ENCODE results near the gene TAOK1. TPM values are rescaled to one million over a fixed set of nuclear protein-coding genes. Genes with fewer than 3 reads are reported as not detected.

TAOK1 gene
- total RNA-seq, 1 experiment from 2014 or later = 56.3 TPM

DNA sequence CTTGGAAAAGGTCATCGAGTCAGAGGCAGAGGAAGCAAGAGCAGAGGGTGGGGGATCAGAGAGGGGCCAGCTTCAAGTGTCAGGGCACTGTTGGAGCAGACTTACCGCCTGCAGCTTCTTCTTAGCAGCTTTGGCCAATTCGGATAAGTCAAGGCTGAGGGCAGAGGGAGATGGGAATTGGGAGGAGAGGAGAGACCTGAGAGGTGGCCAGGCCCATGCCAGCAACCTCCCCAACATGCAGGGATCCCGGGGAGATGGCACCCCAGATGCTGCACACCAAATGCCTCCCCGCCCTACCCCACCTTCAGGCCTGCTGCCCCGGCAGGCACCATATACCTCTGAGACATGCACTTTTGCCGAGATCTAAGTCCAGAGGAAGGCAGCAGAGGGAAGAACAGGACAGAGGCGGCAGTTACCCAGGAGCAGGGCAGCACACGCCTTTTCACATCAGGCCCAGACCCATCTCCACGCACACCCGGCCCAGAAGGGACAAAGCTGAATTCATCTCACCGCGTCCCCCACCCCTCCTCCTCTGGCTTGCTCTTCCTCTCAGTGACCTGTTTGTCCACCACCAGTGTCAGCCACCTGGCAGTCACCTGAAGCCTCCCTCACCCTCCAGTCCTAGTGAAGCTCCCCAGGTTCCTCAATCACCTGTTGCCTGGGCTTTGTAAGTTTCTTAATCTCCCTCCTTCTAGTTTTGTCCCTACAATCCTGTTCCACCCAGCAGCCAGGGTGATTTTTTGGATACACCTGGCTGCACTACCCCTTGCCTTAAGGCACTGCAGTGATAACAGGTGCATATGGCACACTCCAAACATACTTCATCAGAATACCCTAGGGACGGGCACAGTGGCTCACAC is 188.7 kb downstream of the TAOK1 start:
- Histone ChIP-seq H2AFZ (ENCODE audit: low read depth, low read length, poor library complexity, severe bottlenecking) (no peak overlapping the region), H3K9ac (ENCODE audit: low read length) (no peak overlapping the region), H3K4me3 (replicated peaks in 1 of 2; ENCODE audit: low read depth in 1 of 2, low read length in 2 of 2) (no peak overlapping the region), H3K27me3 (ENCODE audit: insufficient read depth, low read length) (no peaks in the 10 kb centered on the region), H3K79me2 (ENCODE audit: insufficient read depth, low read length) (peaks cover 10% of the 10 kb centered on the region; the same call in 1 of the 2 replicates), H3K9me2 (ENCODE audit: insufficient read depth) (no peaks in the 10 kb centered on the region), H3K36me3 (ENCODE audit: control insufficient read depth in 1 of 2, insufficient read depth in 2 of 2, low read length in 2 of 2) (peaks cover 9 to 10% of the 10 kb centered on the region in 2 experiments; a peak in 2 of 4 replicates), H4K20me1 (ENCODE audit: insufficient read depth) (no peaks in the 10 kb centered on the region), H3K4me1 (ENCODE audit: control insufficient read depth in 1 of 2, insufficient read depth in 2 of 2, low read length in 2 of 2) (peaks cover 0 to 14% of the 10 kb centered on the region in 2 experiments; a peak in 2 of 4 replicates), H3K9me3 (ENCODE audit: control insufficient read depth in 1 of 2, insufficient read depth in 1 of 2, low read depth in 1 of 2, low read length in 2 of 2) (no peaks in the 10 kb centered on the region), H3K27ac (ENCODE audit: low read depth, low read length) (no peak overlapping the region), H3K4me2 (ENCODE audit: low read length) (no peak overlapping the region)
- TF ChIP-seq, protein P1, sequence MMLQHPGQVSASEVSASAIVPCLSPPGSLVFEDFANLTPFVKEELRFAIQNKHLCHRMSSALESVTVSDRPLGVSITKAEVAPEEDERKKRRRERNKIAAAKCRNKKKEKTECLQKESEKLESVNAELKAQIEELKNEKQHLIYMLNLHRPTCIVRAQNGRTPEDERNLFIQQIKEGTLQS (IDR thresholded peaks at IDR 0.05) = no peak
- TF ChIP-seq POLR2AphosphoS5 (IDR thresholded peaks at IDR 0.05; ENCODE audit: low read depth, low read length) (no peak), JUND (IDR thresholded peaks at IDR 0.05) (no peak), YY1 (IDR thresholded peaks at IDR 0.05; ENCODE audit: extremely low read depth, insufficient replicate concordance, low read depth, low read length) (no peak), SIN3A (IDR thresholded peaks at IDR 0.05; ENCODE audit: low read depth) (no peak), EZH2 (IDR thresholded peaks at IDR 0.05) (no peak), ELF1 (IDR thresholded peaks at IDR 0.05; ENCODE audit: borderline replicate concordance, low read depth) (no peak), POLR2A (IDR thresholded peaks at IDR 0.05; ENCODE audit: borderline replicate concordance, extremely low read depth, insufficient read depth, insufficient read length) (no peak), ZNF274 (IDR thresholded peaks at IDR 0.05; ENCODE audit: low read depth, low read length) (no peak), TCF7L2 (IDR thresholded peaks at IDR 0.05; ENCODE audit: borderline replicate concordance, extremely low read depth, insufficient read depth, insufficient read length) (no peak), RAD21 (IDR thresholded peaks at IDR 0.05; ENCODE audit: low read depth) (no peak), EGR1 (IDR thresholded peaks at IDR 0.05; ENCODE audit: low read depth) (no peak), SP1 (IDR thresholded peaks at IDR 0.05; ENCODE audit: low read depth) (no peak)
- TF ChIP-seq, protein P2, sequence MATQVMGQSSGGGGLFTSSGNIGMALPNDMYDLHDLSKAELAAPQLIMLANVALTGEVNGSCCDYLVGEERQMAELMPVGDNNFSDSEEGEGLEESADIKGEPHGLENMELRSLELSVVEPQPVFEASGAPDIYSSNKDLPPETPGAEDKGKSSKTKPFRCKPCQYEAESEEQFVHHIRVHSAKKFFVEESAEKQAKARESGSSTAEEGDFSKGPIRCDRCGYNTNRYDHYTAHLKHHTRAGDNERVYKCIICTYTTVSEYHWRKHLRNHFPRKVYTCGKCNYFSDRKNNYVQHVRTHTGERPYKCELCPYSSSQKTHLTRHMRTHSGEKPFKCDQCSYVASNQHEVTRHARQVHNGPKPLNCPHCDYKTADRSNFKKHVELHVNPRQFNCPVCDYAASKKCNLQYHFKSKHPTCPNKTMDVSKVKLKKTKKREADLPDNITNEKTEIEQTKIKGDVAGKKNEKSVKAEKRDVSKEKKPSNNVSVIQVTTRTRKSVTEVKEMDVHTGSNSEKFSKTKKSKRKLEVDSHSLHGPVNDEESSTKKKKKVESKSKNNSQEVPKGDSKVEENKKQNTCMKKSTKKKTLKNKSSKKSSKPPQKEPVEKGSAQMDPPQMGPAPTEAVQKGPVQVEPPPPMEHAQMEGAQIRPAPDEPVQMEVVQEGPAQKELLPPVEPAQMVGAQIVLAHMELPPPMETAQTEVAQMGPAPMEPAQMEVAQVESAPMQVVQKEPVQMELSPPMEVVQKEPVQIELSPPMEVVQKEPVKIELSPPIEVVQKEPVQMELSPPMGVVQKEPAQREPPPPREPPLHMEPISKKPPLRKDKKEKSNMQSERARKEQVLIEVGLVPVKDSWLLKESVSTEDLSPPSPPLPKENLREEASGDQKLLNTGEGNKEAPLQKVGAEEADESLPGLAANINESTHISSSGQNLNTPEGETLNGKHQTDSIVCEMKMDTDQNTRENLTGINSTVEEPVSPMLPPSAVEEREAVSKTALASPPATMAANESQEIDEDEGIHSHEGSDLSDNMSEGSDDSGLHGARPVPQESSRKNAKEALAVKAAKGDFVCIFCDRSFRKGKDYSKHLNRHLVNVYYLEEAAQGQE (IDR thresholded peaks at IDR 0.05; ENCODE audit: low read depth) = no peak
- TF ChIP-seq, protein P3, sequence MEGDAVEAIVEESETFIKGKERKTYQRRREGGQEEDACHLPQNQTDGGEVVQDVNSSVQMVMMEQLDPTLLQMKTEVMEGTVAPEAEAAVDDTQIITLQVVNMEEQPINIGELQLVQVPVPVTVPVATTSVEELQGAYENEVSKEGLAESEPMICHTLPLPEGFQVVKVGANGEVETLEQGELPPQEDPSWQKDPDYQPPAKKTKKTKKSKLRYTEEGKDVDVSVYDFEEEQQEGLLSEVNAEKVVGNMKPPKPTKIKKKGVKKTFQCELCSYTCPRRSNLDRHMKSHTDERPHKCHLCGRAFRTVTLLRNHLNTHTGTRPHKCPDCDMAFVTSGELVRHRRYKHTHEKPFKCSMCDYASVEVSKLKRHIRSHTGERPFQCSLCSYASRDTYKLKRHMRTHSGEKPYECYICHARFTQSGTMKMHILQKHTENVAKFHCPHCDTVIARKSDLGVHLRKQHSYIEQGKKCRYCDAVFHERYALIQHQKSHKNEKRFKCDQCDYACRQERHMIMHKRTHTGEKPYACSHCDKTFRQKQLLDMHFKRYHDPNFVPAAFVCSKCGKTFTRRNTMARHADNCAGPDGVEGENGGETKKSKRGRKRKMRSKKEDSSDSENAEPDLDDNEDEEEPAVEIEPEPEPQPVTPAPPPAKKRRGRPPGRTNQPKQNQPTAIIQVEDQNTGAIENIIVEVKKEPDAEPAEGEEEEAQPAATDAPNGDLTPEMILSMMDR (IDR thresholded peaks at IDR 0.05 in 2 of 3, conservative IDR thresholded peaks at IDR 0.05 in 1 of 3; ENCODE audit: borderline replicate concordance in 1 of 3, insufficient read depth in 1 of 3, low read depth in 2 of 3, low read length in 2 of 3) = no peak
- ChIA-PET POLR2A (no interaction called here), CTCF (interaction anchor here (1.0 to 6.0 kb wide), 4 partner anchors 13 to 209 kb away, joined by 3 to 38 read pairs (median 4); partner anchors contain the start of genes ABHD15 and ANKRD13B), RAD21 (ENCODE audit: low non-redundant PET in 1 of 2, low total read pairs in 2 of 2, uncharacterized antibody in 2 of 2, unreplicated experiment in 2 of 2) (no interaction called here)
- BruUV-seq (replicated peaks) = no TSS peak
- intact Hi-C loops (cut with micrococcal nuclease) = no loop called here
- no peak for ATAC-seq
- DNase-seq (ENCODE audit: low read depth, low spot score) = no peak

Data from HCT116 (cell line).